ENCODE results near the gene ZNF639. TPM values are rescaled to one million over a fixed set of nuclear protein-coding genes. Genes with fewer than 3 reads are reported as not detected.
"Not testable (repeated sequence)": the region's sequence is repeated elsewhere in the genome, so short reads cannot be mapped to it uniquely, and the experiment has no call there.

Gene ZNF639
- total and polyA plus RNA-seq, 9 of the 15 experiments (the other 6 are each of a cell fraction or from before 2014, with no cell fraction given), result 17.6 to 88.1 (median 53.7) TPM

GRCh38 chr3:179307362-179307761 lies 15.5 kb upstream of the ZNF639 start:
- H3K4me1 ChIP-seq (replicated peaks in 1 of 2; ENCODE audit: control insufficient read depth in 2 of 2, insufficient read depth in 2 of 2, low read length in 2 of 2); H3K9ac ChIP-seq (ENCODE audit: insufficient read depth in 1 of 2, low read depth in 2 of 2, low read length in 2 of 2); H3K9me3 ChIP-seq (replicated peaks; ENCODE audit: control insufficient read depth, insufficient read depth, low read depth, low read length); BruUV-seq (replicated peaks); DNase-seq (ENCODE audit: extremely low read depth in 1 of 4, low spot score in 3 of 4); H4K20me1 ChIP-seq (replicated peaks; ENCODE audit: control insufficient read depth, insufficient read depth, low read length); H3K36me3 ChIP-seq (ENCODE audit: control insufficient read depth, insufficient read depth, low read length); H3K4me2 ChIP-seq (ENCODE audit: insufficient read depth, low read length); H3K27me3 ChIP-seq (ENCODE audit: control insufficient read depth in 2 of 2, insufficient read depth in 2 of 2, low read length in 2 of 2); H3K79me2 ChIP-seq (ENCODE audit: control insufficient read depth, insufficient read depth, low read length); H2AFZ ChIP-seq (ENCODE audit: low read depth, low read length); intact Hi-C loops (cut with micrococcal nuclease); H3K4me3 ChIP-seq; H3K27ac ChIP-seq (ENCODE audit: extremely low read depth, low read depth, low read length); CTCF ChIA-PET (ENCODE audit: low intra/inter-chr PET ratio); FAIRE-seq; ATAC-seq; H3K9me1 ChIP-seq (ENCODE audit: control insufficient read depth, insufficient read depth, low read length): not testable (repeated sequence)
- TF ChIP-seq ZNF146 (CRISPR knock-in tag; IDR thresholded peaks at IDR 0.05; ENCODE audit: unreplicated experiment) (peak; percentile 72), BCOR (IDR thresholded peaks at IDR 0.05) (peak; percentile 37; the same call in 1 of the 2 replicates)
- WGBS (ENCODE audit: insufficient coverage, low coverage, missing lambda C conversion rate), result 56% methylated on average over 2 of the region's 2 CpGs
- in situ Hi-C loops (cut with MboI), result loop anchor here (25.0 kb wide), 1 partner anchor 845 kb away; no protein-coding TSS in a partner anchor
- POLR2A ChIA-PET, result interaction anchor here (2.3 kb wide), 1 partner anchor 8 kb away, joined by 9 read pairs; no protein-coding TSS in a partner anchor

GRCh38 chr3:179308001-179308400 lies 14.8 kb upstream of the ZNF639 start:
- Histone ChIP-seq H2AFZ (ENCODE audit: low read depth, low read length) (peak overlapping the region; percentile 5; the same call in 1 of the 2 replicates), H3K9me1 (ENCODE audit: control insufficient read depth, insufficient read depth, low read length) (no peaks in the 10 kb centered on the region), H3K4me2 (ENCODE audit: insufficient read depth, low read length) (no peak overlapping the region), H3K36me3 (ENCODE audit: control insufficient read depth, insufficient read depth, low read length) (no peaks in the 10 kb centered on the region), H3K9me3 (replicated peaks; ENCODE audit: control insufficient read depth, insufficient read depth, low read depth, low read length) (no peaks in the 10 kb centered on the region), H3K27me3 (ENCODE audit: control insufficient read depth in 2 of 2, insufficient read depth in 2 of 2, low read length in 2 of 2) (no peaks in the 10 kb centered on the region), H3K4me3 (no peak overlapping the region), H3K27ac (ENCODE audit: extremely low read depth, low read depth, low read length) (no peak overlapping the region), H3K9ac (ENCODE audit: insufficient read depth in 1 of 2, low read depth in 2 of 2, low read length in 2 of 2) (no peak overlapping the region), H4K20me1 (replicated peaks; ENCODE audit: control insufficient read depth, insufficient read depth, low read length) (no peaks in the 10 kb centered on the region), H3K79me2 (ENCODE audit: control insufficient read depth, insufficient read depth, low read length) (no peaks in the 10 kb centered on the region), H3K4me1 (replicated peaks in 1 of 2; ENCODE audit: control insufficient read depth in 2 of 2, insufficient read depth in 2 of 2, low read length in 2 of 2) (peaks cover 0 to 7% of the 10 kb centered on the region in 2 experiments; a peak in 3 of 5 replicates)
- in situ Hi-C loops (cut with MboI), result loop anchor here (25.0 kb wide), 1 partner anchor 846 kb away; no protein-coding TSS in a partner anchor
- CTCF ChIA-PET (ENCODE audit: low intra/inter-chr PET ratio), result no interaction called here
- intact Hi-C loops (cut with micrococcal nuclease), result no loop called here
- DNase-seq (ENCODE audit: extremely low read depth in 1 of 4, low spot score in 3 of 4) (no peak), ATAC-seq (no peak), FAIRE-seq (no peak)
- TF ChIP-seq HMGXB4 (CRISPR knock-in tag; IDR thresholded peaks at IDR 0.05) (no peak), ZNF695 (CRISPR knock-in tag; IDR thresholded peaks at IDR 0.05) (no peak), USF2 (CRISPR knock-in tag; IDR thresholded peaks at IDR 0.05) (no peak), GABPA (tag; conservative IDR thresholded peaks at IDR 0.05; ENCODE audit: low read depth) (no peak), ZNF717 (CRISPR knock-in tag; IDR thresholded peaks at IDR 0.05) (no peak), ZNF511 (CRISPR knock-in tag; IDR thresholded peaks at IDR 0.05) (no peak), GTF2B (IDR thresholded peaks at IDR 0.05; ENCODE audit: extremely low read depth, insufficient read length) (no peak)
- POLR2A ChIA-PET, result no interaction called here
- BruUV-seq (replicated peaks), result no TSS peak

Data from K562 (cell line).